Midbrain (tissue), 1 donor: ENCODE data around the gene KDELR3.

Source experiments
- DNase-seq: peaks from one replicate; lab custom pipeline; 2025; lab: John Stamatoyannopoulos, UW

Gene KDELR3

GRCh38 chr22:38440747-38441350 lies 27.0 kb upstream of the KDELR3 start:
- DNase-seq: no peak

GRCh38 chr22:38441620-38442287 lies 26.1 kb upstream of the KDELR3 start:
- no peak for DNase-seq

GRCh38 chr22:38442967-38443627 lies 24.8 kb upstream of the KDELR3 start:
- DNase-seq: no peak

- DNase-seq: no peak
These were observed 24.0 kb upstream of the KDELR3 start for GRCh38 chr22:38443628-38444521.

GRCh38 chr22:38444783-38445182 lies 23.1 kb upstream of the KDELR3 start:
- DNase-seq: no peak

GRCh38 chr22:38446018-38446601 lies 21.8 kb upstream of the KDELR3 start:
- DNase-seq: no peak

- no peak for DNase-seq
These were observed 18.8 kb upstream of the KDELR3 start for GRCh38 chr22:38448945-38449745.

- DNase-seq: no peak
These were observed 18.1 kb upstream of the KDELR3 start for GRCh38 chr22:38449776-38450175.

- DNase-seq: no peak
These were observed 17.6 kb upstream of the KDELR3 start for GRCh38 chr22:38450234-38450797.

GRCh38 chr22:38451404-38451803 lies 16.5 kb upstream of the KDELR3 start:
- DNase-seq: no peak

GRCh38 chr22:38451864-38452263 lies 16.0 kb upstream of the KDELR3 start:
- DNase-seq: no peak

GRCh38 chr22:38452373-38453065 lies 15.4 kb upstream of the KDELR3 start:
- no peak for DNase-seq

GRCh38 chr22:38453066-38453672 lies 14.7 kb upstream of the KDELR3 start:
- no peak for DNase-seq

GRCh38 chr22:38453996-38454352 lies 13.9 kb upstream of the KDELR3 start:
- DNase-seq: no peak

- no peak for DNase-seq
These were observed 13.4 kb upstream of the KDELR3 start for GRCh38 chr22:38454353-38455075.

GRCh38 chr22:38455076-38455529 lies 12.8 kb upstream of the KDELR3 start, which contains the start of gene KCNJ4:
Gene KCNJ4 (minus strand): TSS chr22:38455199. CDS start chr22:38428132, 27,067 bp downstream.
- DNase-seq: no peak

GRCh38 chr22:38455530-38456271 lies 12.2 kb upstream of the KDELR3 start:
- DNase-seq: no peak

GRCh38 chr22:38456272-38456835 lies 11.5 kb upstream of the KDELR3 start:
- no peak for DNase-seq
